ENCODE measurements around the gene RFX2. TPM values are rescaled to one million over a fixed set of nuclear protein-coding genes. Genes with fewer than 3 reads are reported as not detected.

Gene RFX2
- total RNA-seq, 1 donor from 2014 or later = 1.2 TPM

DNA sequence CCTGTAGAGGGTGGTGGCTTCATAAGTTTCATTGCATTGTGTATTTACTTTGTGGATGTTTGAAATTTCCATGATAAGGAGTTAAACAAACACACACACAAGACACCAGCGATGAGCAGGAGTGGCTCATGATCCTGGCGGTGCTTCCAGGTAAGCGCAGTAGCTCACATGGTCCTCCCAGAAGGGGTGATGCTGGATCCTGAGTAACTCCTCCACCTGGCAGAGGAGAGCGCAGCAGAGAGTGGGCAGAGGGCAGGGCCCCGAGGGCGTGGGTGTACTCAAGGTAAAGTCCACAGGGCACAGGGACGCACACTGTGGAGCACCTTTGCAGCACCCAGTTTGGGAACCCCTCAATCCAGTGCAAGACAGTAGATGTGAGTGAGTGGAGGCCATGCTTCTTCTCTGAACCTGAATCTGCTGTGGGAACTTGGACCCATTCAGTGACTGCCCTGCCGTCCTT lies 54.0 kb downstream of the RFX2 start:
- Mint-ChIP-seq H3K9me3 (ENCODE audit: unreplicated experiment) (no peaks in the 10 kb centered on the region), H3K27me3 (ENCODE audit: unreplicated experiment) (peaks cover 11% of the 10 kb centered on the region), H3K4me1 (ENCODE audit: unreplicated experiment) (peaks cover 15% of the 10 kb centered on the region), H3K4me3 (ENCODE audit: unreplicated experiment) (no peak overlapping the region), H3K27ac (ENCODE audit: unreplicated experiment) (peak overlapping the region; percentile 83), H3K36me3 (ENCODE audit: low read depth, unreplicated experiment) (no peaks in the 10 kb centered on the region)
- TF ChIP-seq, protein P1, sequence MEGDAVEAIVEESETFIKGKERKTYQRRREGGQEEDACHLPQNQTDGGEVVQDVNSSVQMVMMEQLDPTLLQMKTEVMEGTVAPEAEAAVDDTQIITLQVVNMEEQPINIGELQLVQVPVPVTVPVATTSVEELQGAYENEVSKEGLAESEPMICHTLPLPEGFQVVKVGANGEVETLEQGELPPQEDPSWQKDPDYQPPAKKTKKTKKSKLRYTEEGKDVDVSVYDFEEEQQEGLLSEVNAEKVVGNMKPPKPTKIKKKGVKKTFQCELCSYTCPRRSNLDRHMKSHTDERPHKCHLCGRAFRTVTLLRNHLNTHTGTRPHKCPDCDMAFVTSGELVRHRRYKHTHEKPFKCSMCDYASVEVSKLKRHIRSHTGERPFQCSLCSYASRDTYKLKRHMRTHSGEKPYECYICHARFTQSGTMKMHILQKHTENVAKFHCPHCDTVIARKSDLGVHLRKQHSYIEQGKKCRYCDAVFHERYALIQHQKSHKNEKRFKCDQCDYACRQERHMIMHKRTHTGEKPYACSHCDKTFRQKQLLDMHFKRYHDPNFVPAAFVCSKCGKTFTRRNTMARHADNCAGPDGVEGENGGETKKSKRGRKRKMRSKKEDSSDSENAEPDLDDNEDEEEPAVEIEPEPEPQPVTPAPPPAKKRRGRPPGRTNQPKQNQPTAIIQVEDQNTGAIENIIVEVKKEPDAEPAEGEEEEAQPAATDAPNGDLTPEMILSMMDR (IDR thresholded peaks at IDR 0.05; ENCODE audit: unreplicated experiment) = no peak
- no peak for DNase-seq (ENCODE audit: low spot score)

DNA sequence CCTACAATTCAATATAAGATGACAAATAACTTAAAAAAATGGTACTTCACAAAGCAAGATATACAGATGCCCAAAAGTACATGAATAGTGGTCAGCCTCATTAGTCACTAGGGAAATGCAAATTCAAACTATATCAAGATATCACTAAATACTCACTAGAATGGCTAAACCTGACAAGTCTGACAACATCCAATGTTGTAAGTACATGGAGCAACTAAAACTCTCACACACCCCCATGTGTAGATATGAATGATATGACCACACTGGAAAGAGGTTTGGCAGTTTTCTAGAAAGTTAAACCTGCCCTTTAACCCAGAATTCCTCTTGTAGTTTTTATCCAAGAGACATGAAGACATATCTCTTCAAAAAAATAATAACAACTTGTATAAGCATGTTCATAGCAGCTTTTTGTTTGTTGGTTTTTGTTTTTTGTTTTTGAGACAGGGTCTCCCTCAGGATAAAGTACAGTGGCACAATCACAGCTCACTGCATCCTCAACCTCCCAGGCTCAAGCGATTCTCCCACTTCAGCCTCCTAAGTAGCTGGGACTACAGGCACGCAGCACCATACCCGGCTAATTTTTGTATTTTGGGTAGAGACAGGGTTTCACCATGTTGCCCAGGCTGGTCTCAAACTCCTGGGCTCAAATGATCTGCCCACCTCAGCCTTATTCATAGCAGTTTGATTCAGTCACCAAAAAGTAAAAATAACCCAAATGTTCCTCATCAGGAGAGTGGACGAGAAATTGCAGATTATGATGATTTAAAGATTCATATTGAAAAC lies 55.1 kb downstream of the RFX2 start:
- TF ChIP-seq, protein P1 (IDR thresholded peaks at IDR 0.05; ENCODE audit: unreplicated experiment) = no peak
- Mint-ChIP-seq H3K4me3 (ENCODE audit: unreplicated experiment) (no peak overlapping the region), H3K4me1 (ENCODE audit: unreplicated experiment) (peaks cover 14% of the 10 kb centered on the region), H3K27me3 (ENCODE audit: unreplicated experiment) (peaks cover 7% of the 10 kb centered on the region), H3K36me3 (ENCODE audit: low read depth, unreplicated experiment) (no peaks in the 10 kb centered on the region), H3K27ac (ENCODE audit: unreplicated experiment) (peak overlapping the region; percentile 7), H3K9me3 (ENCODE audit: unreplicated experiment) (no peaks in the 10 kb centered on the region)
- DNase-seq (ENCODE audit: low spot score) = no peak

DNA sequence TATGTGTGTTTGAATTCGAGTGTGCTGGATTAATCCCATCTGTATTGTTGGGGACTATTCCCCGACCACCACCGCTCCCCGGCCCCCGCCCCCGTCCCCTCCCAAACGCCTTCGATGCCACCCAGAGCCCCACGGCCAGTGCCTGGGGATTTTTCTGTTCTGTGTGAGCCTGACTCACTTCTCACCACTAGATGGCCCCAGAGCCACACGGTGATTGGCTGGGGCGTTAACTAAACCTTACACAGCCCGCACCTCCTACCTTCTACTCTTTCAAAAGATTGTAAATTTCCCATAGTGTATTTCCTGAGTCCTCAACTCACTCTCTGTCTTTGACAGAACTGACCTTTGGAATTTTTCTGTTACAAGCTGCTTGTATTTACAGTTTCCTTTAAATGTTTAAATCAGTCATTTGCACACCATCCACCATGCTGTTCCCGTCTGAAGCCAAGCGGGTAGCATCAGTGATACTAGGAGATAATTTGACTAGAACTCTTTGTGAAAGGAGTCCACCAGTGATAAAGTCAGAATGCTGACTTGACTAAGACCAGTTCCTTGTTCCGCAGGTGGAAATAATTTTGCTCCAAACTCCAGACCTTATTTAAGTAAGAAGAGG lies 61.4 kb downstream of the RFX2 start:
- TF ChIP-seq, protein P1 (IDR thresholded peaks at IDR 0.05; ENCODE audit: unreplicated experiment) = peak; percentile 71
- Mint-ChIP-seq H3K4me3 (ENCODE audit: unreplicated experiment) (no peak overlapping the region), H3K9me3 (ENCODE audit: unreplicated experiment) (no peaks in the 10 kb centered on the region), H3K4me1 (ENCODE audit: unreplicated experiment) (no peaks in the 10 kb centered on the region), H3K36me3 (ENCODE audit: low read depth, unreplicated experiment) (no peaks in the 10 kb centered on the region), H3K27ac (ENCODE audit: unreplicated experiment) (peak overlapping the region; percentile 4), H3K27me3 (ENCODE audit: unreplicated experiment) (peaks cover 3% of the 10 kb centered on the region)
- peak; percentile 78 for DNase-seq (ENCODE audit: low spot score)

DNA sequence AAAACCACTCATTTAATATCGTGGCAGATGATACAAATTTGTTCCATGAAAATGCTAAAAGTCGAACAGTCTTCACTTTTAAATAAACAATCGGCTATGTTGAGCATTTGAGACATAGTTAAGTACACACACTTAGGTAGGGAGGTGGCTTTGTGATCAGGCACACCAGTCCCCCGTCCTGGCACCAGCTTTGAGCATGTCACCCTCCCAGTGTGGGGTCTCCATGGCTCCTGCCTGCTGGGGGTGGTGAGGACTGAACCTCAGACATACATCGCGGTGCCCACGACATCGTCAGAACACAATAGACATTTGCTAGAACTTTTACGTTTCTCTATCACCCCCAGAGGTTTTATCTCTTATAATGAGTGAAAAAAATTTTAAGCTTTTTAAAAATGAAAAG lies 62.0 kb downstream of the RFX2 start:
- no peaks in the 10 kb centered on the region for H3K9me3 Mint-ChIP-seq (ENCODE audit: unreplicated experiment)
- DNase-seq (ENCODE audit: low spot score) = no peak
- no peak overlapping the region for H3K27ac Mint-ChIP-seq (ENCODE audit: unreplicated experiment)
- H3K27me3 Mint-ChIP-seq (ENCODE audit: unreplicated experiment) = peaks cover 3% of the 10 kb centered on the region
- no peaks in the 10 kb centered on the region for H3K36me3 Mint-ChIP-seq (ENCODE audit: low read depth, unreplicated experiment)
- no peaks in the 10 kb centered on the region for H3K4me1 Mint-ChIP-seq (ENCODE audit: unreplicated experiment)
- TF ChIP-seq, protein P1 (IDR thresholded peaks at IDR 0.05; ENCODE audit: unreplicated experiment) = no peak
- no peak overlapping the region for H3K4me3 Mint-ChIP-seq (ENCODE audit: unreplicated experiment)

- TF ChIP-seq, protein P1 (IDR thresholded peaks at IDR 0.05; ENCODE audit: unreplicated experiment) = peak; percentile 69
- no peaks in the 10 kb centered on the region for H3K4me1 Mint-ChIP-seq (ENCODE audit: unreplicated experiment)
- no peak overlapping the region for H3K4me3 Mint-ChIP-seq (ENCODE audit: unreplicated experiment)
- H3K27me3 Mint-ChIP-seq (ENCODE audit: unreplicated experiment) = peaks cover 3% of the 10 kb centered on the region
- H3K27ac Mint-ChIP-seq (ENCODE audit: unreplicated experiment) = no peak overlapping the region
- H3K9me3 Mint-ChIP-seq (ENCODE audit: unreplicated experiment) = no peaks in the 10 kb centered on the region
- peak; percentile 67 for DNase-seq (ENCODE audit: low spot score)
- H3K36me3 Mint-ChIP-seq (ENCODE audit: low read depth, unreplicated experiment) = no peaks in the 10 kb centered on the region
Observed at GRCh38 chr19:6047741-6048251, 62.5 kb downstream of the RFX2 start.
